Embryonic facial prominence (tissue), 1 donor: ENCODE results near the gene SUGP1.
A peak's percentile ranks its signal among the peaks of the same experiment; 100 is the strongest.
"Not testable (repeated sequence)": the region's sequence is repeated elsewhere in the genome, so short reads cannot be mapped to it uniquely, and the experiment has no call there.

Experiments
- DNase-seq: peaks from one replicate; pipeline ENCODE4 v3.0.0-alpha.2; 2016; ENCODE audit errors: extremely low spot score

The SUGP1 gene

GRCh38 chr19:19320361-19321140 is at the start of gene SUGP1, which contains the start of gene MAU2:
SUGP1 (minus strand) TSS chr19:19320509; CDS start chr19:19320496, 13 bp downstream.
MAU2 (plus strand) TSS chr19:19320829; CDS start chr19:19320860, 31 bp downstream.
- DNase-seq: peak; percentile 84

GRCh38 chr19:19368087-19368486 is 47.8 kb upstream of the SUGP1 start:
- no peak for DNase-seq

- no peak for DNase-seq
Measured at GRCh38 chr19:19366434-19367396, 46.4 kb upstream of the SUGP1 start.

- DNase-seq: no peak
Measured at GRCh38 chr19:19362075-19362474, 41.8 kb upstream of the SUGP1 start.

GRCh38 chr19:19361075-19361594 is 40.8 kb upstream of the SUGP1 start:
- DNase-seq: no peak

- DNase-seq: no peak
Measured at GRCh38 chr19:19356901-19357566, 36.7 kb upstream of the SUGP1 start.

GRCh38 chr19:19356500-19356899 is 36.2 kb upstream of the SUGP1 start:
- no peak for DNase-seq

- no peak for DNase-seq
Measured at GRCh38 chr19:19355606-19356139, 35.4 kb upstream of the SUGP1 start.

GRCh38 chr19:19354932-19355331 is 34.6 kb upstream of the SUGP1 start:
- DNase-seq: no peak

- no peak for DNase-seq
Measured at GRCh38 chr19:19354007-19354406, 33.7 kb upstream of the SUGP1 start.

- no peak for DNase-seq
Measured at GRCh38 chr19:19352823-19353222, 32.5 kb upstream of the SUGP1 start.

- DNase-seq: not testable (repeated sequence)
Measured at GRCh38 chr19:19350756-19351155, 30.4 kb upstream of the SUGP1 start.

- no peak for DNase-seq
Measured at GRCh38 chr19:19349365-19349764, 29.1 kb upstream of the SUGP1 start.

- DNase-seq: no peak
Measured at GRCh38 chr19:19348266-19348665, 28.0 kb upstream of the SUGP1 start.

- DNase-seq: no peak
Measured at GRCh38 chr19:19347401-19348110, 27.2 kb upstream of the SUGP1 start.

- DNase-seq: no peak
Measured at GRCh38 chr19:19345970-19346369, 25.7 kb upstream of the SUGP1 start.

- DNase-seq: no peak
Measured at GRCh38 chr19:19345232-19345631, 24.9 kb upstream of the SUGP1 start.

- DNase-seq: no peak
Measured at GRCh38 chr19:19343762-19344161, 23.5 kb upstream of the SUGP1 start.

- no peak for DNase-seq
Measured at GRCh38 chr19:19343016-19343362, 22.7 kb upstream of the SUGP1 start.

GRCh38 chr19:19342086-19343015 is 22.0 kb upstream of the SUGP1 start:
- DNase-seq: no peak
